SJCRH30 (cell line): ENCODE data around the gene F8A3. TPM values are rescaled to one million over a fixed set of nuclear protein-coding genes. Genes with fewer than 3 reads are reported as not detected.
"Not testable (repeated sequence)": the region's sequence is repeated elsewhere in the genome, so short reads cannot be mapped to it uniquely, and the experiment has no call there.

Source experiments
- DNase-seq, 2 experiments: peaks; one replicate each; pipeline ENCODE4 v3.0.0-alpha.2; 2015 to 2020
- H3K27ac ChIP-seq: fragments of 250-450 bp; sonication (Bioruptor Pico); 2 replicates; pipeline ENCODE4 v1.5.1; 2020; ENCODE audit warnings: mild to moderate bottlenecking, moderate library complexity
- H3K27me3 ChIP-seq: fragments of 250-450 bp; sonication (Bioruptor Pico); 2 replicates; pipeline ENCODE4 v1.5.1; 2020; ENCODE audit warnings: mild to moderate bottlenecking, moderate library complexity
- H3K36me3 ChIP-seq: fragments of 250-450 bp; sonication (Bioruptor Pico); 2 replicates; pipeline ENCODE4 v1.5.1; 2020; ENCODE audit warnings: mild to moderate bottlenecking, moderate library complexity
- H3K4me1 ChIP-seq: fragments of 250-450 bp; sonication (Bioruptor Pico); 2 replicates; pipeline ENCODE4 v1.5.1; 2020; ENCODE audit warnings: mild to moderate bottlenecking, moderate library complexity
- H3K4me3 ChIP-seq: fragments of 250-450 bp; sonication (Bioruptor Pico); 2 replicates; pipeline ENCODE4 v1.5.1; 2020; ENCODE audit warnings: mild to moderate bottlenecking, moderate library complexity
- H3K9me3 ChIP-seq: fragments of 250-450 bp; sonication (Bioruptor Pico); replicated peaks from 2 replicates; pipeline ENCODE4 v1.5.1; 2020; ENCODE audit warnings: mild to moderate bottlenecking, moderate library complexity
- total RNA-seq: library from RNA; depleted of rRNA; stranded (reverse); fragments of >200 nt; shearing (Covaris generic); gene quantifications from 2 replicates; pipeline ENCODE4 v1.2.3, GENCODE V29; 2014; rRNA removed

F8A3 gene
- total RNA-seq: not detected in 2 replicates

DNA sequence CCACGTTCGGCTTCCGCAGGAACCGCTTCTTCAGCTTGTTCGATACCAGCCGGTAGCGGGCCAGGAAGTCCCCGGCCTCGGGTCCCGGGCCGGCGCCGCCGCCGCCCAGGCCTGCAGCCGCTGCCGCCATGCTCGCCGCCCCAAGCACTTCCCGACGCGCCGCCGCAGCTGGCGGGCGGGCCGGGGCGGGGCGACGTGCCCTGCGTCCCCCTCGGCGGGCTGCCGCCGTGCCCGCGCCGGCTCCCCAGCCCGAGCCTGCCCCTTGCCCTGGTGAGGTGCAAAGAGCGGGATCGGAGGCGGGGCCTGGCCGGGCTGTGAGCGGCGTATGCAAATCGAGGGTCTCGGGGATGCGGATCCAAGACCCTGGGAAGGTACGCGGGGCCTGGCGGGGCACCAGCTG lies at the start of gene F8A3:
Gene F8A3 (minus strand): TSS at position 150 of the 400 bp plus-strand sequence. CDS start 20 bp downstream, at position 130.
- not testable (repeated sequence) for H3K36me3 ChIP-seq, DNase-seq, H3K27me3 ChIP-seq, H3K27ac ChIP-seq, H3K4me3 ChIP-seq, H3K9me3 ChIP-seq, H3K4me1 ChIP-seq

DNA sequence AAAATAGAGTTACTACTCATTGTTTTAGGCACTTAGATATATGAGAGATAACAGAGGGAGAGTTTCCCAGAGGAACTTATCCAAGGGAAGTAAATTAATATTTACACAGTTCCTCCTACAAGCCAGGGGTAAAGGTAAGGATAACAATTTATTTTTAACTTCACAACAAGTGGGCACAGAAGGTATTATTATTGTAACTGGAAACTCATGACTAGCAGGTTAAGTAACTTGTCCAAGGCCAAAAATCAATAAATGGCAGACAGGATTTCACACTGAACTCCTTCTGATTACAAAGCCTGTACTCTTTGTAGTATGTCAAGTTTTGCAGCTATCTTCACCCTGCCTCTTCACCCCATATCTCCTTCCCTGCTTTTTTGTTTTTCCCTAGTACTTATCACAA lies 46.9 kb upstream of the F8A3 start:
- Histone ChIP-seq H3K4me1 (no peaks in the 10 kb centered on the region), H3K27me3 (no peaks in the 10 kb centered on the region), H3K36me3 (no peaks in the 10 kb centered on the region), H3K9me3 (no peaks in the 10 kb centered on the region), H3K27ac (no peak overlapping the region), H3K4me3 (no peak overlapping the region)
- DNase-seq: no peak

DNA sequence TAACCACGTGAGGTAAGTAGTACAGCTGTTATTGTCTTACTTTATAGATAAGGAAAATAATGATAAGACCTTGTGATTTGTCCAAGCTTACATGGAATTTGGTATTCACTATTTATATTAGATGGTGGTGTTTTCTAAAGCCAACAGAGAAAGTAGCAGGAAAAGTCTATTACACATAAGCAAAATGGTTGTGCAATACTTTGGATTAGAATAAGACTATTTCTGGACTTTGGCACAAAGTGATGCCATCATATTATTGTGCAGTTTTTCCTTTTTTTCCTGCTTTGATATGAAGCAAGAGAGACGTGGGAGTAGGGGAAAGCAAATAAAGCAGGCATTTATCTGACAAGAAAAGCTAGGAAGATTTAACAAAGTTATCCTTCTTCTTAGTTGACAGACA lies 36.7 kb upstream of the F8A3 start:
- H3K4me3 ChIP-seq, H3K4me1 ChIP-seq, H3K9me3 ChIP-seq, H3K27ac ChIP-seq, H3K36me3 ChIP-seq, DNase-seq, H3K27me3 ChIP-seq: not testable (repeated sequence)

DNA sequence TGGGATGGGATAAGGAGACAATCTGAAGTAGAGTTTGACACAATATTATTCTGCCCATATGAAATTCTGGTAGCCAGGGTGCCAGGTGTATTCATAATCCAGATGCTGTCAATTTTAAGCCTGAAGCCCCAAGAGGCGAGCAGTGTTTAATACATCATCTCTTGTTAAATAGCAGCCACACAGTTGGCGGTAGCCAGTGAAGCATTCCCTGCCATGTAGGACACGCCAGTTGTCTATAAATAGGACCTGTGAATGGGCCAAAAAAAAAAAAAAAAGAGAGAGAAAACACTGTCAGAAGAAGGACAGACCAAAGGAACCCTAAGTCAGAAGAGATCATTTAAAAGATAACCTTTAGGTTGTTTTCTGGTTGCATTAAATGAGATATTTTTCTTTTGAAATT lies 33.0 kb upstream of the F8A3 start:
- not testable (repeated sequence) for H3K4me1 ChIP-seq, H3K27ac ChIP-seq, H3K4me3 ChIP-seq

GRCh38 chrX:155477136-155477535 lies 18.7 kb upstream of the F8A3 start:
- H3K9me3 ChIP-seq, DNase-seq, H3K36me3 ChIP-seq, H3K4me3 ChIP-seq, H3K4me1 ChIP-seq, H3K27ac ChIP-seq, H3K27me3 ChIP-seq: not testable (repeated sequence)

More for the DNA sequence above, 33.0 kb upstream of the F8A3 start:
- DNase-seq, H3K36me3 ChIP-seq, H3K9me3 ChIP-seq, H3K27me3 ChIP-seq: not testable (repeated sequence)

- H3K4me1 ChIP-seq, H3K9me3 ChIP-seq, H3K27me3 ChIP-seq, H3K36me3 ChIP-seq, H3K27ac ChIP-seq, DNase-seq, H3K4me3 ChIP-seq: not testable (repeated sequence)
Observed at GRCh38 chrX:155466269-155466938, 8.0 kb upstream of the F8A3 start.

GRCh38 chrX:155460501-155460900 lies 2.1 kb upstream of the F8A3 start:
- H3K4me3 ChIP-seq, H3K27ac ChIP-seq, DNase-seq, H3K36me3 ChIP-seq, H3K27me3 ChIP-seq, H3K9me3 ChIP-seq, H3K4me1 ChIP-seq: not testable (repeated sequence)

- not testable (repeated sequence) for DNase-seq, H3K27me3 ChIP-seq, H3K9me3 ChIP-seq, H3K4me1 ChIP-seq, H3K36me3 ChIP-seq, H3K27ac ChIP-seq, H3K4me3 ChIP-seq
Observed at GRCh38 chrX:155457761-155458447, 516 bp downstream of the F8A3 start.

- no peak overlapping the region for H3K27ac ChIP-seq
- DNase-seq: no peak
- H3K4me3 ChIP-seq: no peak overlapping the region
- H3K36me3 ChIP-seq: no peaks in the 10 kb centered on the region
- H3K9me3 ChIP-seq: no peaks in the 10 kb centered on the region
- no peaks in the 10 kb centered on the region for H3K27me3 ChIP-seq
- no peaks in the 10 kb centered on the region for H3K4me1 ChIP-seq
Observed at GRCh38 chrX:155441097-155441496, 17.3 kb downstream of the F8A3 start.

DNA sequence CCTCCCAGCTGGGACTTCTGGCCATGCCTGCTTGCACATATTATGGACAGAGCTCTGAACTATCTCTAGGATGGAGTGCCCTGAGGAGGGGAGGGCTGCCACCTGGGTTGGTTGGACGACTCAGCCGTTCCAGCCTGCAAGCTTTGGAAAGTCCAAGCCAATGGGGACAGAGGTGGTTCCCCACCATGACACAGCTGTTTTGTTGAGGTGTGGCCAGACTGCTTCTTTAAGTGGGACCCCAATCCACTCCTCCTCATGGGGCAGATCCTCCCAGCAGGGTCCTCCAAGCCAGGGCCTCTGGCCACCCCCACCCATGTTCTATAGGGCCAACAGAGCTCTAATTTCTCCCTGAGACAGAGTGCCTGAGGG lies 22.7 kb downstream of the F8A3 start:
- Histone ChIP-seq H3K4me1 (no peaks in the 10 kb centered on the region), H3K27me3 (no peaks in the 10 kb centered on the region), H3K27ac (no peak overlapping the region), H3K9me3 (no peaks in the 10 kb centered on the region), H3K36me3 (no peaks in the 10 kb centered on the region), H3K4me3 (no peak overlapping the region)
- DNase-seq: no peak

GRCh38 chrX:155434906-155435743 lies 23.3 kb downstream of the F8A3 start:
- Histone ChIP-seq H3K4me1 (no peaks in the 10 kb centered on the region), H3K27ac (no peak overlapping the region), H3K9me3 (no peaks in the 10 kb centered on the region), H3K27me3 (no peaks in the 10 kb centered on the region), H3K4me3 (no peak overlapping the region), H3K36me3 (no peaks in the 10 kb centered on the region)
- DNase-seq: no peak

- Histone ChIP-seq H3K4me1 (no peaks in the 10 kb centered on the region), H3K27ac (no peak overlapping the region), H3K4me3 (no peak overlapping the region), H3K36me3 (no peaks in the 10 kb centered on the region), H3K27me3 (no peaks in the 10 kb centered on the region), H3K9me3 (no peaks in the 10 kb centered on the region)
- DNase-seq: no peak
Observed at GRCh38 chrX:155417769-155418168, 40.7 kb downstream of the F8A3 start.
